Coronary artery (tissue), 2 donors: ENCODE results near the gene PPDPF.

ENCODE experiments used
- DNase-seq: peaks from one replicate; pipeline ENCODE4 v3.0.0-alpha.2; 2017; ENCODE audit warnings: low spot score
- H3K27ac ChIP-seq, 2 donors: fragments of 200-600 bp; sonication (generic); one replicate each; pipeline ENCODE4 v1.5.1; 2016 to 2019
- H3K4me3 ChIP-seq: fragments of 200-600 bp; sonication (generic); 2 replicates; pipeline ENCODE4 v1.5.1; 2016; ENCODE audit warnings: mild to moderate bottlenecking, moderate library complexity
- CTCF ChIP-seq: fragments of 200-600 bp; sonication (generic); IDR thresholded peaks from one replicate; pipeline ENCODE4 v1.5.1; 2019; ENCODE audit warnings: antibody characterized with exemption

Gene PPDPF

GRCh38 chr20:63540417-63541186 is 20.0 kb downstream of the PPDPF start:
- H3K27ac ChIP-seq, result no peak overlapping the region
- no peak for TF ChIP-seq CTCF
- no peak for DNase-seq
- no peak overlapping the region for H3K4me3 ChIP-seq

- Histone ChIP-seq H3K4me3 (no peak overlapping the region), H3K27ac (no peak overlapping the region)
- TF ChIP-seq CTCF, result no peak
- DNase-seq, result no peak
These were observed 20.8 kb downstream of the PPDPF start for GRCh38 chr20:63541371-63541770.

- Histone ChIP-seq H3K27ac (no peak overlapping the region), H3K4me3 (no peak overlapping the region)
- TF ChIP-seq CTCF, result no peak
- DNase-seq, result no peak
These were observed 21.5 kb downstream of the PPDPF start for GRCh38 chr20:63542031-63542559.

GRCh38 chr20:63542696-63543095 is 22.1 kb downstream of the PPDPF start:
- TF ChIP-seq CTCF, result no peak
- no peak overlapping the region for H3K27ac ChIP-seq
- DNase-seq, result no peak
- H3K4me3 ChIP-seq, result no peak overlapping the region

- Histone ChIP-seq H3K27ac (no peak overlapping the region), H3K4me3 (no peak overlapping the region)
- no peak for TF ChIP-seq CTCF
- no peak for DNase-seq
These were observed 22.6 kb downstream of the PPDPF start for GRCh38 chr20:63543131-63543530.

GRCh38 chr20:63543733-63544132 is 23.2 kb downstream of the PPDPF start:
- H3K4me3 ChIP-seq, result no peak overlapping the region
- no peak overlapping the region for H3K27ac ChIP-seq
- no peak for TF ChIP-seq CTCF
- no peak for DNase-seq
